TTC549 (cell line): Measurements from ENCODE around the gene MAEL.

Experiments used
- FAIRE-seq: peaks from 2 replicates; lab custom pipeline; 2012; peaks lifted over from hg19 to GRCh38; lab: Jason Lieb, UNC

Gene MAEL

DNA sequence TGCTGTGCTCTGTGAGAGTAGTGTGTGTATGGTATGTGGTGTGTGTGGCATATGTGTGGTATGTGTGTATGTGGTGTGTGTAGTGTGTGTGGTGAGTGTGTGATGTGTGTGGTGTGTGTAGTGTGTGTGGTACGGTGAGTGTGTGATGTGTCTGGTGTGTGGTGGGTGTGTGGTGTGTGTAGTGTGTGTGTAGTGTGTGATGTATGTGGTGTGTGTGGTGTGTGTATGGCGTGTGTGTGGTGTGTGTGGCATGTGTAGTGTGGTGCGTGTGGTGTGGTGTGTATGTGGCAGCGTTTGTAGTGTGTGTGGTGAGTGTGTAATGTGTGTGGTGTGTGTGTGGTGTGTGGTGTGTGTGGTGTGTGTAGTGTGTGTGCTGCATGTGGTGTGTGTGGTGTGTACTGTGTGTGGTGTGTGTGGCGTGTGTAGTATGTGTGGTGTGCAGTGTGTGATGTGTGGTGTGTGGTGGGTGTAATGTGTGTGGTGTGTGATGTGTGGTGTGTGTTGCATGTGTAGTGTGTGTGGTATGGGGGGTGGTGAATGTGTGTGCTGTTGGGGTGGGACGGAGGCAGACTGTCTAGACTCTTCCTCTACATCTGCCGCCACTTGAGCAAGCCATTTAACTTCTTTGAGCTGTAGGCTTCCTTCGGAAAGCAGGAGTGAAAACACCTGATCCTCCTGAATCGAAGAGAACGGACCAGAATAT, 67.6 kb downstream of the MAEL start:
- no peak for FAIRE-seq

DNA sequence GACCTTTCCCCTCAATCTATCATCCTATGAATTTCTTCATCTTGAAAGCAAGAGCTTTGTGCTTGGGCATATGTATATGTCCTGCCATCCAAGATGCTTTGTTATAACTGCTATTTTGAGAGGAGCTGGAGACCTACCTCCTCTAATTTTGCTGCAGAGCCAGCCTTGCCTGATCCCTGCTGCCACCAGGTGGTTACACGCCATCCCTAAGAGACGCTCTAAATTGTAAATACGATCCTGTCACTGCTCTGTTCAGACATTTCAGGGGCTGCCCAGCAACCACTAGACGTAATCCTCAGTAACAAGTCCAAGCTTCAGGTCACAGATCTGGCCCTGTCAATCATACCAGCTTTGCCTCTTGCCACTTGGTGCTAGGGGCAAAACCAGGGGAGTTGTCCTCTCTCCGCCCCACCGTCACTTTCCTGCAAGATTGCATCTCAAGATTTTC, 68.2 kb downstream of the MAEL start:
- FAIRE-seq, result no peak

DNA sequence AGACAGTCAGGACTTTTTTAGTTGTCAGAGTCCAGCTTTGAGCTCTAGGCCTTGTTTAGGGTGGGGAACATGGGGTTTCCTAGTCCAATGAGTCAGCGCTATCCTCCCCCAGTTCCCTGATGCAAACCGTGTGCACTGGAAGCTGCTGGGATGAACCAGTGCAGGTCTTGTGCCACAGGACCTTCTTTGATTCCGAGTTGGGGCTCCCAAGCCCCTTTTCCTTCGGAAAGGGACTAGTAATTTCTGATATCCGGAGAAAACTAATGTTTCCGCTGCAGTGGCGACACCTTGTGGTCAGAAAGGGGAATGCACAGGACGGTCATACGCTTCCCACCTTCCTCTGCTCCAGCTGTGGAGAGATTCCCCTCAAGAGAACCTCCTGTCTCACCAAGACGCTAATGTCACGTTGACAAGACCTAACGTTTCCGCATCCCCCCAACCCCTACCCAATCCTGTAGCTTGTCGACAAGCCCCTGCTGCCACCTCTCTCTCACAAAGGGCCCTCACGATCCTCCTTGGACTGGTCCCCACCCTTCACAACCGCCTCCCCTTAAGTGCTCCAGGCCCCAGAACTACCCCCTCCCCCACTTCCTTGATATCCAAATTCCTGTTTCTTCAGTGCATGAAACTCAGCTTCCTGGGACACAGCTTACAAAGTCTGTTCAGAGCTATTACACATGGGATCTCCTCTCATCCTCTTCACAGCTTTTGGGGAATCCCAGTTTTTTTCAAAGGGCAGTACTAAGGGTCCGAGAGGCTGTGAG, 70.1 kb downstream of the MAEL start:
- FAIRE-seq, result peak; percentile 7

DNA sequence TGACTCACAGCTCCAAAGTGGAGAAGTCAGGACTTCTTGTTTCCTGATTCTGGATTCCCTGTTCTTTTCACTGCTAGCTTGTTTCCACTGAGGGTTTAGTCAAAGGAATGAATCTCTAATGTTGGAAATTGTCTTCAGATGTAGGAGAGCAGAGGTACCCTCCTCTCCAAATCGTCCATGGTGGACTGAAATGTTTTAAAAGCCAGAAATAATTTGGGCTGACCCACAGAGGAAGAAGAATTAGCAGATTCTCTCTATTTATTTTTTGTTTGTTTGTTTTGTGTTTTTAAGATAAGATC, 70.7 kb downstream of the MAEL start:
- no peak for FAIRE-seq

DNA sequence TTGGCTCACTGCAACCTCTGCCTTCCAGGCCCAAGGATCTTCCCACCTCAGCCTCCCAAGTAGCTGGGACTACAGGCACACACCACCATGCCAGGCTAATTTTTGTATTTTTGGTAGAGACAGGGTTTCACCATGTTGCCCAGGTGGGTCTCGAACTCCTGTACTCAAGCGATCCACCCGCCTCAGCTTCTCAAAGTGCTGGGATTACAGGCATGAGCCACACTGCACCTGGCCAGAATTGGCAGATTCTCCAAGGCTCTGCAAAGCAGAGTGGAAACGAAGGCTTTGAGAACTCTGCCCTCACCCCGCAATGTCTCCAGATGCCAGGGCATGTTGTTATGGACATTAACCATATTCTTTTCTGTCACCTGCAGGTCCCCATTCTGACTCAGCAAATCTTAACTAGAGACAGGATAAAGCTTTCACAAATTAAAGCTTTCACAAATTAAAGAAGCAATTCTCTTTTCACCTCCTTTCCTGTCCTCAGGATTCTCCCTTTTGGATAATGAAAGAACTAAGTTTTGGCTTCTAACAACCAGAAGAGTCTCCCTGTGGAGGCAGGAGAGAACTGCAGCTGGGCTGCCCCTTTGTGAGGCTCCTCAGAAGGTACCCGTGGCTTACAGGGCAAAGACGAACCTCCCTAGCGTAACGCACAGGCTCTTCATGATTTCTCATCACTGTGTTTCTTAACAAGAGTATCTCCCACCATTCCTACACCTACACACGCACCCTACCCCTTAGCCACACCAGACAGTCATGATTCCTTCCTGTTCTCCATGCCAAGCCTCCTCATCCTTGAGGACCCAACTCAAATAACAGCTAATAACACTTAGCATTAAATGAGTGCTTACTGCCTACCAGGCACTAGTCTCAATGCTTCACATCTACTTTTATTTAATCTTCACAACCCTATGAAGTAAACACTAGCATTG, 71.3 kb downstream of the MAEL start:
- no peak for FAIRE-seq

DNA sequence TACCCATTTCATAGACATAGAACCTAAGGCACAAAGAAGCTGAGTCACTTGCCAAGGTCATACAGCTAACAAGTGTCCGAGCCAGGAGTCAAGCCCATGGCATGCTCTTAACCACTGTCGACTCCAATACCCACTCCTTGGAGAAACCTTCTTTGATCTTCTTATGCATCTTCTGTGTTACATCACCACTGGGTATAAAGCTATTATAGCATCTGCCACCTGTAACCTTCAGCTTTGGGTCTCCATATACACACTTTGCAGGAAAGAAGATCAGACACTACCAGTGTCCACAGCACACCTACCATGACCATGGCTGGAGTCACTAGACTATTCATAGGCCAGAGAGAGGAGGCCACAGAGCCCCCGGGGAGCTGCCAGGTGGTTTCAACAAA, 72.0 kb downstream of the MAEL start:
- no peak for FAIRE-seq

DNA sequence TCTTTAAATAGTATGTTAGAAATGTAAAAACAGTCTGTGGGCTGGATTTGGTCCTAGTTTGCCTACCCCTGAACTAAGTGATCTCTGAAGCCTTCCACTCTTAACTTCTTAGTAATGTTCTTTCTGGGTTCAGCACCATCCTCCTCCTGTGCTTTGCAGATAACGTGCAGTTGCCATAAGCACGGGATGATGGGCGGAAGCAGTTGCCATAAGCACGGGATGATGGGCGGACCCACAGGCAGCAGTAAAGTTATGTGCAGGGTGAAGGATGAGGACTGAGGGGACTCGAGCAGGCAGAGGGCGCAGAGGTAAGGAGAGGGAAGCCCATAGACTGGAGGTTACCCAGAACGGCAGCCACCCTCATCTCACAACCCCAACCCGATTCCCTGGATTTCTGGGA, 75.5 kb downstream of the MAEL start:
- FAIRE-seq, result no peak

DNA sequence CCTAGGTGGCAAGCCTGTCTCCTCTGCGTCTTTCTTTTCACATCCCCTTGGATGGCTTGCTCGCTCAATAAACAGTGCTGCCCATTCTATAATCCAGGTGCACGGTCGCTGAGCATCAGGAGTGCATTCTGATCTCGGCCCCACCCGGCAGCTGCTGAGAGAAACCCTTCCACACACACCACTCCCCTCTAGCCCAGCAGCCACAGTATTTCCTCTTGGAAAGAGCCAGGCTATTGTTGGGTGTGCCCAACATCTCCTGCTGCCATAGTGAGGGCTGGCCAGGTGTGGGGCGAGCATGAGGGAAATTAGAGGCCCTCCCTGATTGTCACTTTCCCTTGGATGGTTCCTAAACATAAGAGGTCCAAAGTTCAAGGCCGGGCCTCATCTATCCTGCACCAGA, 76.4 kb downstream of the MAEL start:
- no peak for FAIRE-seq

DNA sequence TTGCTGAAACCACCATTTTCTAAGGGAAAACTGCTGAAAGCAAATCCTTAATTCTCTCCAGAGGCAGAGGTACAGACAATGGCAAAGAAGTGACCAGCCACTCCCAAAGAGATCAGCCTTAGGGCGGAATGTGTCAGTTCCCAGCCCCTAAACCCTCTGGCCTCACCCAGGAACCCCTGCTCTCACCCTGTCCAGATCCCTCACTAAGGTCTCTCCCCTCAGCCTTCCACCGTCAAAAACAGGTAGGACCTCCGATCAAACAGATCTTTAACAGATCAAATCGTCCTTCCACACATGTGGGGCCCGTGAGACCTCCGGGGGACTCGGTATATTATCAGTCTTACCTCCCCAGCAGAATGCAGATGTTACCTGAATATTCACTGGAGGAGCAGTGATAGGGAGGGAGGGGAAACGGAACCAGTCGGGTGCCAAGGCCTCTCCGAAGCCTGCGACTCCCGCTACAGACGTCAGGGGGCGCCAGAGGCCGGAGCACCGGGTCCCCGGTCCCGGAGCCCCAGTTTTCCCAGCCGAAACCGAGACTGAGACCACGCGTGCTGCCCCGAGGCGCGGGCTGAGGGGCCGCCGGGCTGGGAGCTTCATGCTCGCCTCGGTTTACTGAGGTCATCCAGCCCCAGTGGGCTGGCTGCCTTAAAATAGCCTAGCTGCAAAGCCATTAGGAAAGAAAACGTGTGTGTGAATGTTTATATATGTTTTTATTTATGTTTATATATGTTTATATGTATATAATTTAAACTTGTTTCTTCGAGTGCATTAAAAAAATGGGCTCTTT, 77.4 kb downstream of the MAEL start:
- FAIRE-seq, result no peak

DNA sequence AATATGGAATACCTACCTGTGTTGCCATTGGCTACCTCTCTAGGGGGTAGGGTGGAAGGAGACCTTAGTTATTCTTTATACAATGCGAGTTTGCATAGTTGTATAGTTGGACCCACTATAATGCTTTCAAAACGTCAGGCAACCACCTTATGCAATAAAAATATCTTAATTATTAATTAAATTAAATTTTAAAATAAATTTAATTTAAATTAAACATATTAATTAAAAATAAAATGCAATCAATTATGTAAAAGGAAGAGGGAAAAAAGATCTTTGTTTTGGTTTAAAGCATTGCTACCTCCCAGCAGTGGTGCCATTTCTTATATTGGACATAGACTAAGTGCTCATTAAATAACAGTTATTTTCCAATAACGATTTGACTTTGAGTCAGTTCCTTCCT, 78.8 kb downstream of the MAEL start:
- peak; percentile 29 for FAIRE-seq

DNA sequence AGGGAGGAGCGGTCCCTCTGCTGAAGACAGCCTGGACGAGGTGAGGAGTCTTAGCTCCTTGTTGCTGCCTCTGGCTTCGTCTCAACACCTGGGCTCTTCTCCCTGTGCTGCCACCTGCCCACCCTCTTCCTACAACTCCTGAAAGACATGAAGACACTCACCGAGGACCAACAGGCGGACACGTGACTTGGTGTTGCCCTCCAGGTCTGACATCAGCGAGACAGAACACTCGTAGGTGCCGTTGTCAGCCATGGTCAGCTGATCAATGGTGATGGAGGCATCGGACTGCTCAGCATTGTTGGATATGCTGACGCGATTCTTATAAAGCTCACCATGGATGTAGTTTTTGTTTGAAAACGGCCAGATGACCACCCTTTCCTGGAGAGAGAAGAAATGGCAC, 79.7 kb downstream of the MAEL start:
- no peak for FAIRE-seq

DNA sequence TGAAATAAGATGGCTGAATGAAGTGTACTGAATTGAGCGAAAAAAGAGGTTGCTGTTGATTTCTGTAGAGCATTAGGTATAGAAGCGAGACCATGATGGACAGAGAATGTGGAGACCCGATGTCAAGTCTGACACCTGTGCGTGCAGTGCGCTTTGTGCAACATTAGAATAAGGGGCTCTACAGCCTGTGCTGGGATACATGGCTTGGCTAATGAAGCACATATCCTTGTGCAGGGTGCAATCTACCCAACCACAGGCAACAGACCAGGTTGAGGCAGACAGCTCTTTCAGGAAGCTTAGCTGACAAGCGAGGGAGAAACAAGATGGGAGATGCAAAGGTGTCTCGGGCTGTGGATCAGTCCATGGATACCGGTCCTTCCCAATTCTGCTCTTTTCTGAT, 82.2 kb downstream of the MAEL start:
- FAIRE-seq, result no peak
